Keratinocyte (primary cell): ENCODE results near the gene NPHP3. TPM values are rescaled to one million over a fixed set of nuclear protein-coding genes. Genes with fewer than 3 reads are reported as not detected.

Experiments used
- DNase-seq: peaks from one replicate; pipeline ENCODE4 v3.0.0-alpha.2; 2011; ENCODE audit warnings: low read depth, missing footprints, low spot score
- FAIRE-seq: peaks from 2 replicates; lab custom pipeline; 2011; peaks lifted over from hg19 to GRCh38; lab: Jason Lieb, UNC
- H2AFZ ChIP-seq: 2 replicates; pipeline ENCODE4 v1.6.0; 2012; ENCODE audit warnings: low read length, control low read depth, inconsistent platforms; ENCODE audit not compliant: control insufficient read depth
- H3K27ac ChIP-seq: 2 replicates; pipeline ENCODE4 v1.5.1; 2011; ENCODE audit warnings: low read length; ENCODE audit not compliant: control insufficient read depth, insufficient read depth
- H3K27me3 ChIP-seq: 3 replicates; pipeline ENCODE4 v1.6.0; 2011; ENCODE audit warnings: low read length; ENCODE audit not compliant: control insufficient read depth, insufficient read depth; ENCODE audit errors: extremely low read depth
- H3K36me3 ChIP-seq, 2 experiments: 2 replicates in 1 of 2; 3 replicates in 1 of 2; pipeline ENCODE4 v1.5.1; 2011; ENCODE audit warnings: low read length in 2 of 2, mild to moderate bottlenecking in 1 of 2; ENCODE audit not compliant: control insufficient read depth in 2 of 2, insufficient read depth in 2 of 2; ENCODE audit errors: extremely low read depth in 1 of 2
- H3K4me1 ChIP-seq: 3 replicates; pipeline ENCODE4 v1.5.1; 2011; ENCODE audit warnings: low read length; ENCODE audit not compliant: control insufficient read depth, insufficient read depth; ENCODE audit errors: extremely low read depth
- H3K4me2 ChIP-seq: 3 replicates; pipeline ENCODE4 v1.6.0; 2011; ENCODE audit warnings: low read depth, low read length; ENCODE audit not compliant: control insufficient read depth, insufficient read depth; ENCODE audit errors: extremely low read depth
- H3K4me3 ChIP-seq, 3 experiments: fragments of 200-600 bp in 1 of 3; sonication (generic) in 1 of 3; 2 replicates in 2 of 3; 3 replicates in 1 of 3; pipeline ENCODE4 v1.5.1; 2011 to 2016; ENCODE audit warnings: low read length in 3 of 3, mild to moderate bottlenecking in 3 of 3, control low read depth in 2 of 3, inconsistent platforms in 1 of 3, low read depth in 1 of 3, mixed read lengths in 1 of 3, mixed run types in 1 of 3, moderate library complexity in 1 of 3; ENCODE audit not compliant: control insufficient read depth in 2 of 3, insufficient read depth in 2 of 3; ENCODE audit errors: extremely low read depth in 1 of 3
- H3K79me2 ChIP-seq: 2 replicates; pipeline ENCODE4 v1.6.0; 2012; ENCODE audit warnings: low read length; ENCODE audit not compliant: control insufficient read depth, insufficient read depth
- H3K9ac ChIP-seq: 3 replicates; pipeline ENCODE4 v1.6.0; 2011; ENCODE audit warnings: low read length; ENCODE audit not compliant: control insufficient read depth, insufficient read depth; ENCODE audit errors: extremely low read depth
- H3K9me1 ChIP-seq: 3 replicates; pipeline ENCODE4 v1.6.0; 2011; ENCODE audit warnings: low read length; ENCODE audit not compliant: control insufficient read depth, insufficient read depth; ENCODE audit errors: extremely low read depth
- H3K9me3 ChIP-seq: 2 replicates; pipeline ENCODE4 v1.5.1; 2012; ENCODE audit warnings: low read depth, low read length; ENCODE audit not compliant: control insufficient read depth
- H4K20me1 ChIP-seq: 3 replicates; pipeline ENCODE4 v1.6.0; 2011; ENCODE audit warnings: low read length; ENCODE audit not compliant: control insufficient read depth, insufficient read depth; ENCODE audit errors: extremely low read depth
- CTCF ChIP-seq, 3 experiments: IDR thresholded peaks in 1 of 3; conservative IDR thresholded peaks in 1 of 3; optimal IDR thresholded peaks in 1 of 3; 2 replicates in 2 of 3; 3 replicates in 1 of 3; pipeline versions ENCODE3 to v1.5.1; 2011; ENCODE audit warnings: low read length in 3 of 3, mild to moderate bottlenecking in 3 of 3, moderate library complexity in 2 of 3, control low read depth in 1 of 3, inconsistent platforms in 1 of 3; ENCODE audit not compliant: insufficient read depth in 2 of 3; ENCODE audit errors: extremely low read depth in 1 of 3
- EZH2 ChIP-seq: IDR thresholded peaks from one replicate; pipeline ENCODE4 v1.6.1; 2012; ENCODE audit warnings: inconsistent platforms, mild to moderate bottlenecking, low read length, moderate library complexity
- dilution Hi-C: fragments of 300-500 bp; cut with MboI; formaldehyde crosslinking; loops from one replicate; pipeline ENCODE4 v1.7.0; 2020; ENCODE audit warnings: low sequenced_read_pairs; ENCODE audit not compliant: extremely low pct_ligation_motif_present
- polyA plus RNA-seq, 5 experiments: library from polyadenylated mRNA; depleted of rRNA in 3 of 5; stranded (reverse) in 3 of 5; stranded (forward) in 1 of 5; unstranded in 1 of 5; fragments of >200 nt; gene quantifications; 1 replicate in 1 of 5; 2 replicates in 3 of 5; 3 replicates in 1 of 5; pipeline versions ENCODE4 v1.2.1 to v1.2.3, GENCODE V29; 2011 to 2012; ENCODE audit warnings: missing spikeins in 2 of 5, low read depth in 1 of 5, low replicate concordance in 1 of 5

Gene NPHP3
- polyA plus RNA-seq, 1 donor (not counting 4 experiments of a cell fraction or from before 2014, with no cell fraction given) = 22.4 TPM

- Histone ChIP-seq H3K27ac (no peak overlapping the region), H3K9me3 (no peaks in the 10 kb centered on the region), H3K4me1 (peaks cover 21% of the 10 kb centered on the region), H3K79me2 (no peaks in the 10 kb centered on the region), H3K9ac (no peak overlapping the region), H2AFZ (no peak overlapping the region), H3K27me3 (no peaks in the 10 kb centered on the region), H3K9me1 (no peaks in the 10 kb centered on the region), H3K36me3 (no peaks in the 10 kb centered on the region), H3K4me3 (no peak overlapping the region), H3K4me2 (no peak overlapping the region), H4K20me1 (no peaks in the 10 kb centered on the region)
- DNase-seq = no peak
- dilution Hi-C loops = no loop called here
- no peak for FAIRE-seq
- TF ChIP-seq EZH2 (no peak), CTCF (optimal IDR thresholded peaks at IDR 0.05 in 1 of 3, IDR thresholded peaks at IDR 0.05 in 1 of 3, conservative IDR thresholded peaks at IDR 0.05 in 1 of 3; ENCODE audit: extremely low read depth in 1 of 3, insufficient read depth in 2 of 3, low read length in 3 of 3) (no peak)
These were observed 87.2 kb downstream of the NPHP3 start for GRCh38 chr3:132635052-132635451.

Other genes with a start within 250 kb of the NPHP3 start
- gene ACKR4, start 125.1 kb downstream of the NPHP3 start, polyA plus RNA-seq = 0.14 to 0.67 TPM (median 0.57 TPM) in 3 replicates
- 15.4 to 32.1 TPM (median 28.4 TPM) in 3 replicates for gene ACAD11, start 62.6 kb downstream of the NPHP3 start, polyA plus RNA-seq
- gene UBA5, start 62.1 kb downstream of the NPHP3 start, polyA plus RNA-seq = 22.5 to 48.0 TPM (median 25.4 TPM) in 3 replicates